ENCODE results near the gene KRT1.

DNA sequence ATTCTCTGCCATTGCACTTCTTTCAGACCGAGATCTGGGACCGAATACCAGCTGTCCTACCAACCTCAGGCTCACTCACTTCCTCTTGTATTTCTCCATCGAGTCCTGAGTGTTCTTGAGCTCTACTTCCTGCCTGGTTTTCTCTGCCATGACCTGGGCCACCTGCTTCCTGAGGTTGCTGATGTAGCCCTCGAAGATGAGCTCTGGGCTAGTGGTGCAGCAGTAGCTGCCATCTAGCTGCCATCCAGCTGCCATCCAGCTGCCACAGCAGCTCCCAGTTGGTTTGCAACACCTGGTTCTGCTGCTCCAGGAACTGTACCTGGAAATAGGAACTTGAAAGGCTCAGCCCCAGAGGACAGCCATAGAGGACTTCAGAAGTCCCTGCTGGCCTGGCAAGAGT is 46.8 kb downstream of the KRT1 start:
- TF ChIP-seq, protein P1, sequence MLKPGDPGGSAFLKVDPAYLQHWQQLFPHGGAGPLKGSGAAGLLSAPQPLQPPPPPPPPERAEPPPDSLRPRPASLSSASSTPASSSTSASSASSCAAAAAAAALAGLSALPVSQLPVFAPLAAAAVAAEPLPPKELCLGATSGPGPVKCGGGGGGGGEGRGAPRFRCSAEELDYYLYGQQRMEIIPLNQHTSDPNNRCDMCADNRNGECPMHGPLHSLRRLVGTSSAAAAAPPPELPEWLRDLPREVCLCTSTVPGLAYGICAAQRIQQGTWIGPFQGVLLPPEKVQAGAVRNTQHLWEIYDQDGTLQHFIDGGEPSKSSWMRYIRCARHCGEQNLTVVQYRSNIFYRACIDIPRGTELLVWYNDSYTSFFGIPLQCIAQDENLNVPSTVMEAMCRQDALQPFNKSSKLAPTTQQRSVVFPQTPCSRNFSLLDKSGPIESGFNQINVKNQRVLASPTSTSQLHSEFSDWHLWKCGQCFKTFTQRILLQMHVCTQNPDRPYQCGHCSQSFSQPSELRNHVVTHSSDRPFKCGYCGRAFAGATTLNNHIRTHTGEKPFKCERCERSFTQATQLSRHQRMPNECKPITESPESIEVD (tag by site-specific recombination; IDR thresholded peaks at IDR 0.05) = no peak
- TF ChIP-seq ZBTB20 (tag by site-specific recombination; IDR thresholded peaks at IDR 0.05) = no peak
- no peak for TF ChIP-seq ZNF837 (tag by site-specific recombination; IDR thresholded peaks at IDR 0.05)
- no peak for TF ChIP-seq CTCF (tag by site-specific recombination; IDR thresholded peaks at IDR 0.05)
- no peak for TF ChIP-seq ZNF664 (tag by site-specific recombination; IDR thresholded peaks at IDR 0.05)
- TF ChIP-seq ZNF121 (tag by site-specific recombination; IDR thresholded peaks at IDR 0.05) = no peak
- TF ChIP-seq, protein P2, sequence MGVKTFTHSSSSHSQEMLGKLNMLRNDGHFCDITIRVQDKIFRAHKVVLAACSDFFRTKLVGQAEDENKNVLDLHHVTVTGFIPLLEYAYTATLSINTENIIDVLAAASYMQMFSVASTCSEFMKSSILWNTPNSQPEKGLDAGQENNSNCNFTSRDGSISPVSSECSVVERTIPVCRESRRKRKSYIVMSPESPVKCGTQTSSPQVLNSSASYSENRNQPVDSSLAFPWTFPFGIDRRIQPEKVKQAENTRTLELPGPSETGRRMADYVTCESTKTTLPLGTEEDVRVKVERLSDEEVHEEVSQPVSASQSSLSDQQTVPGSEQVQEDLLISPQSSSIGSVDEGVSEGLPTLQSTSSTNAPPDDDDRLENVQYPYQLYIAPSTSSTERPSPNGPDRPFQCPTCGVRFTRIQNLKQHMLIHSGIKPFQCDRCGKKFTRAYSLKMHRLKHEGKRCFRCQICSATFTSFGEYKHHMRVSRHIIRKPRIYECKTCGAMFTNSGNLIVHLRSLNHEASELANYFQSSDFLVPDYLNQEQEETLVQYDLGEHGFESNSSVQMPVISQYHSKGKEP (tag by site-specific recombination; IDR thresholded peaks at IDR 0.05) = no peak
- TF ChIP-seq, protein P3, sequence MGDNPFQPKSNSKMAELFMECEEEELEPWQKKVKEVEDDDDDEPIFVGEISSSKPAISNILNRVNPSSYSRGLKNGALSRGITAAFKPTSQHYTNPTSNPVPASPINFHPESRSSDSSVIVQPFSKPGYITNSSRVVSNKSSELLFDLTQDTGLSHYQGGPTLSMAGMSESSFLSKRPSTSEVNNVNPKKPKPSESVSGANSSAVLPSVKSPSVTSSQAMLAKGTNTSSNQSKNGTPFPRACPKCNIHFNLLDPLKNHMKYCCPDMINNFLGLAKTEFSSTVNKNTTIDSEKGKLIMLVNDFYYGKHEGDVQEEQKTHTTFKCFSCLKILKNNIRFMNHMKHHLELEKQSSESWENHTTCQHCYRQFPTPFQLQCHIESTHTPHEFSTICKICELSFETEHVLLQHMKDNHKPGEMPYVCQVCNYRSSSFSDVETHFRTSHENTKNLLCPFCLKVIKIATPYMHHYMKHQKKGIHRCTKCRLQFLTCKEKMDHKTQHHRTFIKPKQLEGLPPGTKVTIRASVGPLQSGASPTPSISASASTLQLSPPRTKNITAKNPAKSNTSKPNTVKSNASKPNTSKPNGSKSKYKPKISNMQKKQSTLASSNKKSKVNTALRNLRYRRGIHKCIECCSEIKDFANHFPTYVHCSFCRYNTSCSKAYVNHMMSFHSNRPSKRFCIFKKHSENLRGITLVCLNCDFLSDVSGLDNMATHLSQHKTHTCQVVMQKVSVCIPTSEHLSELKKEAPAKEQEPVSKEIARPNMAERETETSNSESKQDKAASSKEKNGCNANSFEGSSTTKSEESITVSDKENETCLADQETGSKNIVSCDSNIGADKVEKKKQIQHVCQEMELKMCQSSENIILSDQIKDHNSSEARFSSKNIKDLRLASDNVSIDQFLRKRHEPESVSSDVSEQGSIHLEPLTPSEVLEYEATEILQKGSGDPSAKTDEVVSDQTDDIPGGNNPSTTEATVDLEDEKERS (tag by site-specific recombination; IDR thresholded peaks at IDR 0.05) = no peak
- no peak for TF ChIP-seq ZNF707 (tag by site-specific recombination; IDR thresholded peaks at IDR 0.05)
- no peak for TF ChIP-seq HOXD13 (CRISPR knock-in tag; IDR thresholded peaks at IDR 0.05; ENCODE audit: borderline replicate concordance)
